Neural cell (in vitro differentiated cells): ENCODE results near the gene SYNC.

Experiments
- CTCF ChIP-seq: fragments of 450-650 bp; IDR thresholded peaks from 2 replicates; pipeline ENCODE4 v1.5.1; 2014; ENCODE audit warnings: antibody characterized with exemption, mild to moderate bottlenecking, moderate library complexity; ENCODE audit not compliant: poor library complexity, severe bottlenecking
- EP300 ChIP-seq: fragments of 450-650 bp; conservative IDR thresholded peaks from 2 replicates; pipeline ENCODE4 v1.6.1; 2014; ENCODE audit warnings: antibody characterized with exemption, mild to moderate bottlenecking, moderate library complexity; ENCODE audit not compliant: poor library complexity, severe bottlenecking
- EZH2 ChIP-seq: fragments of 200-600, 300-800 bp; shearing (Covaris generic), sonication (generic); IDR thresholded peaks from 2 replicates; pipeline ENCODE4 v1.6.1; 2014; ENCODE audit warnings: antibody characterized with exemption, low read length, borderline replicate concordance, mild to moderate bottlenecking; ENCODE audit not compliant: insufficient read depth, poor library complexity, severe bottlenecking
- POLR2AphosphoS5 ChIP-seq: IDR thresholded peaks from 2 replicates; pipeline ENCODE4 v1.6.1; 2012
- RAD21 ChIP-seq: fragments of 450-650 bp; conservative IDR thresholded peaks from 2 replicates; pipeline ENCODE4 v1.6.1; 2014; ENCODE audit warnings: antibody characterized with exemption, mild to moderate bottlenecking, moderate library complexity
- REST ChIP-seq: IDR thresholded peaks from 2 replicates; pipeline ENCODE4 v1.6.1; 2012; ENCODE audit warnings: borderline replicate concordance
- TAF1 ChIP-seq: IDR thresholded peaks from 2 replicates; pipeline ENCODE4 v1.6.1; 2012; ENCODE audit warnings: low read depth

- TF ChIP-seq POLR2AphosphoS5 (no peak), EZH2 (no peak), TAF1 (no peak), EP300 (no peak), CTCF (no peak), REST (no peak), RAD21 (no peak)
Observed at GRCh38 chr1:32709075-32709474, 6.5 kb upstream of the SYNC start.
